ENCODE measurements around the gene OR13C2. TPM values are rescaled to one million over a fixed set of nuclear protein-coding genes. Genes with fewer than 3 reads are reported as not detected.

The OR13C2 gene
- total RNA-seq, 3 donors from 2014 or later (not counting 1 experiment from before 2014, with no cell fraction given): not detected

DNA sequence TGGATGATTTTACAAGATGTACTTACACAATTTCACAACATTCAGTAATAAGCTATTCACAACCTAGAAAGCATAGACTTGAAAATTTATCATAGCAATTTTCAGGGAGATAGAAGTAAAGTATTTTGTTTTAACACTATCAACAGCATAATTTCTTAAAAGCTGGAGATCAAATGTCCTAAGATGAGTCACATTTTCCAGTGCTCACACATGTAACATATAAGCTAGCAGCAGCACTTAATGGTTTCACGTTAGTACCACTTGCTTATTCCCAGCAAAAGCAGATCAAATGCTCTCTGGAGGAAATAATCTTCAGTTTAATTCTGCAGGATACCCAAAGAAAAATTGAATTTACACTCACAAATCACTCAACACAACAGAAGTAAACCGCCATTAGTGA lies 30.0 kb downstream of the OR13C2 start:
- Histone ChIP-seq H3K4me3 (ENCODE audit: low read length) (no peak overlapping the region), H3K9me3 (ENCODE audit: control insufficient read depth, insufficient read depth, low read length) (no peaks in the 10 kb centered on the region), H3K36me3 (ENCODE audit: control insufficient read depth, insufficient read depth, low read length) (no peaks in the 10 kb centered on the region), H3K27ac (ENCODE audit: low read length) (no peak overlapping the region), H3K4me1 (ENCODE audit: control insufficient read depth, insufficient read depth, low read length) (no peaks in the 10 kb centered on the region), H3K27me3 (ENCODE audit: control insufficient read depth, insufficient read depth, low read length) (no peaks in the 10 kb centered on the region)
- no peak for TF ChIP-seq CTCF (IDR thresholded peaks at IDR 0.05)
- ATAC-seq (no peak), DNase-seq (no peak)
- intact Hi-C loops (cut with micrococcal nuclease): no loop called here
- Mint-ChIP-seq H3K36me3 (no peaks in the 10 kb centered on the region), H3K27ac (no peak overlapping the region), H3K4me3 (no peak overlapping the region), H3K9me3 (peaks cover 0 to 12% of the 10 kb centered on the region in 2 donors), H3K27me3 (ENCODE audit: low read depth in 2 of 2) (no peaks in the 10 kb centered on the region), H3K4me1 (no peaks in the 10 kb centered on the region)
- 75% methylated on average over 1 of the region's 2 CpGs for WGBS (ENCODE audit: insufficient coverage)

GRCh38 chr9:104572612-104573011 lies 32.8 kb downstream of the OR13C2 start:
- H3K36me3 ChIP-seq (ENCODE audit: control insufficient read depth, insufficient read depth, low read length): no peaks in the 10 kb centered on the region
- Mint-ChIP-seq H3K36me3 (no peaks in the 10 kb centered on the region), H3K27ac (no peak overlapping the region), H3K9me3 (peaks cover 3 to 15% of the 10 kb centered on the region in 2 donors), H3K4me1 (no peaks in the 10 kb centered on the region), H3K4me3 (no peak overlapping the region), H3K27me3 (ENCODE audit: low read depth in 2 of 2) (no peaks in the 10 kb centered on the region)
- no peak for TF ChIP-seq CTCF (IDR thresholded peaks at IDR 0.05)
- ATAC-seq: no peak
- no peaks in the 10 kb centered on the region for H3K4me1 ChIP-seq (ENCODE audit: control insufficient read depth, insufficient read depth, low read length)
- no peak overlapping the region for H3K4me3 ChIP-seq (ENCODE audit: low read length)
- H3K27me3 ChIP-seq (ENCODE audit: control insufficient read depth, insufficient read depth, low read length): no peaks in the 10 kb centered on the region
- no peaks in the 10 kb centered on the region for H3K9me3 ChIP-seq (ENCODE audit: control insufficient read depth, insufficient read depth, low read length)
- H3K27ac ChIP-seq (ENCODE audit: low read length): no peak overlapping the region
- intact Hi-C loops (cut with micrococcal nuclease): no loop called here
- no CpG with 5 or more reads among the region's 1 CpG for WGBS (ENCODE audit: insufficient coverage)
- no peak for DNase-seq

- WGBS (ENCODE audit: insufficient coverage): 85% methylated on average over 4 of the region's 4 CpGs
- H3K4me1 Mint-ChIP-seq: no peaks in the 10 kb centered on the region
Measured at GRCh38 chr9:104568868-104569267, 36.6 kb downstream of the OR13C2 start, which contains the start of gene OR13C8. TSS of gene OR13C8 (plus strand) at chr9:104569168. CDS start at chr9:104569168, 0 bp downstream.

More at GRCh38 chr9:104568868-104569267, 36.6 kb downstream of the OR13C2 start, which contains the start of gene OR13C8:
- Histone ChIP-seq H3K4me1 (ENCODE audit: control insufficient read depth, insufficient read depth, low read length) (no peaks in the 10 kb centered on the region), H3K9me3 (ENCODE audit: control insufficient read depth, insufficient read depth, low read length) (no peaks in the 10 kb centered on the region), H3K36me3 (ENCODE audit: control insufficient read depth, insufficient read depth, low read length) (no peaks in the 10 kb centered on the region), H3K27ac (ENCODE audit: low read length) (no peak within 1 kb of the TSS), H3K27me3 (ENCODE audit: control insufficient read depth, insufficient read depth, low read length) (no peaks in the 10 kb centered on the region), H3K4me3 (ENCODE audit: low read length) (no peak within 1 kb of the TSS)
- Mint-ChIP-seq H3K27ac (no peak within 1 kb of the TSS), H3K4me3 (no peak within 1 kb of the TSS), H3K9me3 (peaks cover 3 to 10% of the 10 kb centered on the region in 2 donors), H3K36me3 (no peaks in the 10 kb centered on the region), H3K27me3 (ENCODE audit: low read depth in 2 of 2) (no peaks in the 10 kb centered on the region)
- no peak for TF ChIP-seq CTCF (IDR thresholded peaks at IDR 0.05)
- intact Hi-C loops (cut with micrococcal nuclease): no loop called here
- ATAC-seq (no peak), DNase-seq (no peak)
